A549 (cell line): Measurements from ENCODE around the gene VSIR. TPM values are rescaled to one million over a fixed set of nuclear protein-coding genes. Genes with fewer than 3 reads are reported as not detected.
A peak's percentile ranks its signal among the peaks of the same experiment; 100 is the strongest.

Experiments
- ATAC-seq, 2 experiments: fragments of 200-7000 bp in 1 of 2; fragments of >200 bp in 1 of 2; cut with Nextera tagmentation in 1 of 2; cut with Tn5 transposase in 1 of 2; 3 replicates each; pipeline versions ENCODE4 v1.8.0 to v1.9.1; 2018 to 2020; ENCODE audit warnings: mild to moderate bottlenecking in 1 of 2, moderate library complexity in 1 of 2
- CTCF ChIA-PET: fragments of 300-600 bp; sonication (Branson Sonifier 250); formaldehyde crosslinking; extraction: SDS; loops from one replicate; lab custom pipeline; 2021; ENCODE audit warnings: antibody characterized with exemption, inconsistent platforms; lab: Yijun Ruan, JAX
- POLR2A ChIA-PET: fragments of 350-600 bp; formaldehyde crosslinking; extraction: SDS; loops from one replicate; lab custom pipeline; 2021; ENCODE audit warnings: antibody characterized with exemption, inconsistent platforms; lab: Yijun Ruan, JAX
- DNase-seq, 2 experiments: peaks; one replicate each; pipeline versions ENCODE4 v3.0.0 to v3.0.0-alpha.2; 2011 to 2016; ENCODE audit warnings: low read depth in 1 of 2, low spot score in 1 of 2
- FAIRE-seq: peaks from 2 replicates; lab custom pipeline; 2011; peaks lifted over from hg19 to GRCh38; lab: Jason Lieb, UNC
- H3K27ac ChIP-seq, 2 experiments: fragments of >200 bp; sonication (Bioruptor Twin); formaldehyde crosslinking; 3 replicates each; pipeline ENCODE4 v1.5.1; 2016 to 2017
- H3K4me1 ChIP-seq: fragments of >200 bp; sonication (Bioruptor Twin); formaldehyde crosslinking; 3 replicates; pipeline ENCODE4 v1.6.1; 2016
- H3K4me2 ChIP-seq: fragments of >200 bp; sonication (Bioruptor Twin); formaldehyde crosslinking; 3 replicates; pipeline ENCODE4 v1.6.1; 2016
- H3K4me3 ChIP-seq: fragments of >200 bp; sonication (Bioruptor Twin); formaldehyde crosslinking; 3 replicates; pipeline ENCODE4 v1.5.1; 2016
- H3K9me3 ChIP-seq: fragments of >200 bp; sonication (Bioruptor Twin); formaldehyde crosslinking; 3 replicates; pipeline ENCODE4 v1.6.1; 2016
- BCL3 ChIP-seq: fragments of >200 bp; sonication (Bioruptor Twin); formaldehyde crosslinking; IDR thresholded peaks from 3 replicates; pipeline ENCODE4 v1.6.1; 2016
- CBX8 ChIP-seq: fragments of 200-600 bp; sonication (generic); IDR thresholded peaks from 2 replicates; pipeline ENCODE4 v1.6.1; 2016
- CEBPB ChIP-seq, 2 experiments: fragments of >200 bp in 1 of 2; sonication (Bioruptor Twin) in 1 of 2; formaldehyde crosslinking in 1 of 2; IDR thresholded peaks; 2 replicates each; pipeline ENCODE4 v1.6.1; 2012 to 2016
- CHD4 ChIP-seq: fragments of 200-600 bp; sonication (generic); IDR thresholded peaks from 2 replicates; pipeline ENCODE4 v1.6.1; 2016; ENCODE audit warnings: antibody characterized with exemption, mild to moderate bottlenecking, borderline replicate concordance
- CTCF ChIP-seq: fragments of >200 bp; sonication (Bioruptor Twin); formaldehyde crosslinking; IDR thresholded peaks from 3 replicates; pipeline ENCODE4 v1.5.1; 2016
- EHF ChIP-seq: fragments of 250-450 bp; sonication (Bioruptor Pico); IDR thresholded peaks from 2 replicates; pipeline ENCODE4 v1.5.0; 2020; ENCODE audit warnings: mild to moderate bottlenecking
- EHMT2 ChIP-seq: fragments of 200-600 bp; sonication (generic); IDR thresholded peaks from 2 replicates; pipeline ENCODE4 v1.6.1; 2016; ENCODE audit warnings: antibody characterized with exemption, low read depth, mild to moderate bottlenecking, moderate library complexity
- EP300 ChIP-seq, 2 experiments: fragments of >200 bp; sonication (Bioruptor Twin); formaldehyde crosslinking; IDR thresholded peaks; 2 replicates in 1 of 2; 3 replicates in 1 of 2; pipeline ENCODE4 v1.6.1; 2016 to 2017
- ESRRA ChIP-seq: fragments of 150-350 bp; IDR thresholded peaks from 2 replicates; pipeline ENCODE4 v1.6.1; 2014; ENCODE audit warnings: mild to moderate bottlenecking, low read length, borderline replicate concordance
- FOSB ChIP-seq: fragments of 250-450 bp; sonication (Bioruptor Pico); IDR thresholded peaks from 2 replicates; pipeline ENCODE4 v1.5.0; 2020; ENCODE audit warnings: mild to moderate bottlenecking, moderate library complexity
- HDAC2 ChIP-seq: fragments of 200-600 bp; sonication (generic); IDR thresholded peaks from 2 replicates; pipeline ENCODE4 v1.6.1; 2016
- HES2 ChIP-seq: fragments of >200 bp; sonication (Bioruptor Twin); formaldehyde crosslinking; IDR thresholded peaks from 2 replicates; pipeline ENCODE4 v1.6.1; 2016
- HMGXB4 ChIP-seq: fragments of 250-450 bp; sonication (Bioruptor Pico); IDR thresholded peaks from 2 replicates; pipeline ENCODE4 v1.5.0; 2021; ENCODE audit warnings: mild to moderate bottlenecking, moderate library complexity, borderline replicate concordance
- HOXB5 ChIP-seq: fragments of 250-450 bp; sonication (Bioruptor Pico); IDR thresholded peaks from 2 replicates; pipeline ENCODE4 v1.5.0; 2020; ENCODE audit warnings: mild to moderate bottlenecking, moderate library complexity
- JUN ChIP-seq, 2 experiments: fragments of >200 bp; sonication (Bioruptor Twin); formaldehyde crosslinking; IDR thresholded peaks; 2 replicates in 1 of 2; 3 replicates in 1 of 2; pipeline ENCODE4 v1.6.1; 2016 to 2017
- JUNB ChIP-seq: fragments of >200 bp; sonication (Bioruptor Twin); formaldehyde crosslinking; IDR thresholded peaks from 2 replicates; pipeline ENCODE4 v1.6.1; 2016
- KDM1A ChIP-seq: fragments of 200-600 bp; sonication (generic); IDR thresholded peaks from 2 replicates; pipeline ENCODE4 v1.6.1; 2016; ENCODE audit warnings: low read depth, mild to moderate bottlenecking
- KDM5A ChIP-seq: fragments of 200-600 bp; sonication (generic); IDR thresholded peaks from 2 replicates; pipeline ENCODE4 v1.6.1; 2016; ENCODE audit warnings: antibody characterized with exemption, mild to moderate bottlenecking
- MAZ ChIP-seq: fragments of 150-350 bp; IDR thresholded peaks from 2 replicates; pipeline ENCODE4 v1.6.1; 2014; ENCODE audit warnings: antibody characterized with exemption, low read depth, low read length, borderline replicate concordance
- POLR2AphosphoS2 ChIP-seq: conservative IDR thresholded peaks from 2 replicates; pipeline ENCODE4 v1.6.1; 2012; ENCODE audit warnings: low read length, improper control_type of control experiment, inconsistent platforms
- RCOR1 ChIP-seq: fragments of 150-350 bp; IDR thresholded peaks from 2 replicates; pipeline ENCODE4 v1.6.1; 2014; ENCODE audit warnings: antibody characterized with exemption, low read length, low read depth
- REST ChIP-seq: fragments of 200-600 bp; sonication (generic); IDR thresholded peaks from 2 replicates; pipeline ENCODE4 v1.6.1; 2016; ENCODE audit warnings: antibody characterized with exemption, mild to moderate bottlenecking, moderate library complexity
- SREBF2 ChIP-seq: fragments of 450-650 bp; IDR thresholded peaks from 2 replicates; pipeline ENCODE4 v1.6.1; 2014; ENCODE audit warnings: mild to moderate bottlenecking, moderate library complexity
- USF2 ChIP-seq: fragments of 450-650 bp; IDR thresholded peaks from 2 replicates; pipeline ENCODE4 v1.6.1; 2014; ENCODE audit warnings: antibody characterized with exemption
- ZFP36 ChIP-seq: fragments of 450-650 bp; IDR thresholded peaks from 2 replicates; pipeline ENCODE4 v1.6.1; 2014; ENCODE audit warnings: borderline replicate concordance; ENCODE audit not compliant: partially characterized antibody
- WGBS: methylation state at CpG from one replicate; pipeline ENCODE4 v1.1.6; 2017; ENCODE audit errors: missing lambda C conversion rate; 5-methylcytosine and 5-hydroxymethylcytosine counted together
- polyA plus RNA-seq, 4 experiments: library from polyadenylated mRNA; depleted of rRNA in 3 of 4; stranded (reverse); fragments of >200 nt; fragmentation: RNase III in 1 of 4; extraction: RNeasy Plus Mini Kit Qiagen cat#74134 plus additional on column Dnase treatment in 1 of 4; gene quantifications; 2 replicates in 3 of 4; 3 replicates in 1 of 4; pipeline ENCODE4 v1.2.3, GENCODE V29; 2011 to 2017

Gene VSIR
- polyA plus RNA-seq, 2 of the 4 experiments (the other 2 are of a cell fraction): 15.5 to 18.5 TPM

- DNase-seq: no peak
- Histone ChIP-seq H3K9me3 (no peaks in the 10 kb centered on the region), H3K4me3 (no peak overlapping the region), H3K4me2 (no peak overlapping the region), H3K27ac (peak overlapping the region in 1 of 2 experiments; percentile 8; a peak in 1 of 6 replicates), H3K4me1 (peaks cover 10% of the 10 kb centered on the region)
- WGBS: 80% methylated on average over 3 of the region's 8 CpGs
- ATAC-seq: no peak
- FAIRE-seq: no peak
- POLR2A ChIA-PET: no interaction called here
- CTCF ChIA-PET: interaction anchor here (0.6 to 5.3 kb wide), 7 partner anchors 9 to 1131 kb away, joined by 3 to 42 read pairs (median 4); no protein-coding TSS in a partner anchor
- no peak for TF ChIP-seq JUN (IDR thresholded peaks at IDR 0.05)
- TF ChIP-seq EHMT2: no peak
- TF ChIP-seq BCL3: no peak
- TF ChIP-seq CBX8: no peak
- TF ChIP-seq POLR2AphosphoS2: no peak
- no peak for TF ChIP-seq EHF (CRISPR knock-in tag)
- no peak for TF ChIP-seq RCOR1
- no peak for TF ChIP-seq ZFP36
Observed at GRCh38 chr10:71715026-71715425, 58.3 kb downstream of the VSIR start.

- no peak for FAIRE-seq
- no peak overlapping the region for H3K4me3 ChIP-seq
- H3K4me2 ChIP-seq: no peak overlapping the region
- POLR2A ChIA-PET: no interaction called here
- H3K4me1 ChIP-seq: peaks cover 10% of the 10 kb centered on the region
- no peak for DNase-seq
- WGBS: 92% methylated on average over 4 of the region's 5 CpGs
- ATAC-seq: no peak
- no peak for TF ChIP-seq KDM5A
- no peak for TF ChIP-seq FOSB (CRISPR knock-in tag)
- no peak for TF ChIP-seq ESRRA
- TF ChIP-seq JUNB: no peak
- TF ChIP-seq CTCF: no peak
- no peak for TF ChIP-seq CEBPB (IDR thresholded peaks at IDR 0.05)
- TF ChIP-seq USF2: no peak
- peak overlapping the region in 1 of 2 experiments; percentile 74; a peak in 3 of 6 replicates for H3K27ac ChIP-seq
- no peaks in the 10 kb centered on the region for H3K9me3 ChIP-seq
- CTCF ChIA-PET: interaction anchor here (0.6 to 5.3 kb wide), 6 partner anchors 8 to 1131 kb away, joined by 3 to 42 read pairs (median 5); no protein-coding TSS in a partner anchor
Observed at GRCh38 chr10:71714592-71714991, 58.7 kb downstream of the VSIR start.

- Histone ChIP-seq H3K9me3 (no peaks in the 10 kb centered on the region), H3K4me3 (no peak overlapping the region), H3K4me1 (peaks cover 13% of the 10 kb centered on the region), H3K4me2 (no peak overlapping the region), H3K27ac (peak overlapping the region in 1 of 2 experiments; percentile 74; a peak in 3 of 6 replicates)
- ChIA-PET CTCF (interaction anchor here (0.6 to 5.3 kb wide), 6 partner anchors 8 to 285 kb away, joined by 3 to 42 read pairs (median 5); partner anchors contain the start of gene VSIR), POLR2A (no interaction called here)
- DNase-seq (no peak), ATAC-seq (no peak), FAIRE-seq (no peak)
- 83% methylated on average over 4 of the region's 4 CpGs for WGBS
- no peak for TF ChIP-seq SREBF2
- TF ChIP-seq FOSB (CRISPR knock-in tag): no peak
- no peak for TF ChIP-seq HOXB5
- no peak for TF ChIP-seq EHF (CRISPR knock-in tag)
- no peak for TF ChIP-seq HDAC2
- no peak for TF ChIP-seq ZFP36
- TF ChIP-seq REST: no peak
- no peak for TF ChIP-seq HES2
- TF ChIP-seq CHD4: no peak
- no peak for TF ChIP-seq MAZ
- no peak for TF ChIP-seq EP300 (IDR thresholded peaks at IDR 0.05)
- TF ChIP-seq KDM1A: no peak
- no peak for TF ChIP-seq HMGXB4 (CRISPR knock-in tag)
Observed at GRCh38 chr10:71714031-71714410, 59.3 kb downstream of the VSIR start.
